Thoracic aorta endothelial cell (primary cell): ENCODE measurements around the gene GNAT2. TPM values are rescaled to one million over a fixed set of nuclear protein-coding genes. Genes with fewer than 3 reads are reported as not detected.

Experiments
- small RNA-seq: library from RNA; depleted of rRNA; stranded (forward); fragments of <200 nt; gene quantifications from one replicate; pipeline ENCODE3, GENCODE V24; 2012
- total RNA-seq: library from RNA; depleted of rRNA; stranded (reverse); fragments of >200 nt; gene quantifications from 2 replicates; pipeline ENCODE4 v1.2.3, GENCODE V29; 2012

GNAT2 gene
- 0.13 and 0.22 TPM in 2 replicates for total RNA-seq

DNA sequence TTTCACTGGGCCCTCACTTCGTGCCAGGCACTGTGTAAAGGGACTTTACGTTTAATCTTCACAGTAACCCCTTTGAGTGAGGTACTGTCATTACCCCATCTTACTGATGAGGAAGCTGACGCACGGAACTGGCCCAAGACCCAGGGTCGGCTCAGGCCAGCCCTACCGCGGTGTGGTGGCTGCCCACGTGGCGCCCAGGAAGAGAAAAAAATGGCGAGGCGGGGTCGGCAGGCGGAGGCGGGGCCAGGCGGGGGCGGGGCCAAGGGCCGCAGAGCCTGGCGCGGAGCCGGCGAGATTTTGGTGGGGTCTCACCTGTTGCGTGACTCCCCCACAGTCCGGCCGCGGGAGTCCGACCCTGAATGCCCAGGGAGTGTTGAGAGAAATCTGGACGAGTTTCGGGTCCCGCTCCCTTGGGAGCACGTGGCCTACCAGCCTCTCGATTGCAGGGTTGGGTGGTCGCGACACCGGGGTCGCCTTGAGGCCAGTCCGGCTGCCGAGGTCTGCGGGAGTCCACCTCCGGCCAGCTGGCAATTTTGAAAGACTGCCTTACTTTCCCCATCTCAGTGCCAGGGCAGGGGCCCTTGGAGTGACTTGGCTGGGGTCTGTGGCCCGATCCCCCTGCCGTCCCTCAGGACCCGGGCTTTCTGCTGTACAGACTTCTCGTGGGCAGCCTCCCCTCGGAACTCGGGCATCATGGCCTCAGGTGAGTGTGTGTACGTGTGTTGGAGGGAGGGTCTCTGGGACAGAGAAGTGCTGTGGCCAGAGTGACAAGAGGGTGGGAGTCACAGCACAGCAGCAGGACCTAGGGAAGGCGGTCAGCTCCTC lies at the start of gene GNAT2, which contains the start of gene AMPD2:
Gene GNAT2 (minus strand): TSS at position 41 of the 825 bp plus-strand sequence. CDS start 6,746 bp downstream, outside the sequence.
Gene AMPD2 (plus strand): TSS at position 262 of the 825 bp plus-strand sequence. CDS start 1,339 bp downstream, outside the sequence.

DNA sequence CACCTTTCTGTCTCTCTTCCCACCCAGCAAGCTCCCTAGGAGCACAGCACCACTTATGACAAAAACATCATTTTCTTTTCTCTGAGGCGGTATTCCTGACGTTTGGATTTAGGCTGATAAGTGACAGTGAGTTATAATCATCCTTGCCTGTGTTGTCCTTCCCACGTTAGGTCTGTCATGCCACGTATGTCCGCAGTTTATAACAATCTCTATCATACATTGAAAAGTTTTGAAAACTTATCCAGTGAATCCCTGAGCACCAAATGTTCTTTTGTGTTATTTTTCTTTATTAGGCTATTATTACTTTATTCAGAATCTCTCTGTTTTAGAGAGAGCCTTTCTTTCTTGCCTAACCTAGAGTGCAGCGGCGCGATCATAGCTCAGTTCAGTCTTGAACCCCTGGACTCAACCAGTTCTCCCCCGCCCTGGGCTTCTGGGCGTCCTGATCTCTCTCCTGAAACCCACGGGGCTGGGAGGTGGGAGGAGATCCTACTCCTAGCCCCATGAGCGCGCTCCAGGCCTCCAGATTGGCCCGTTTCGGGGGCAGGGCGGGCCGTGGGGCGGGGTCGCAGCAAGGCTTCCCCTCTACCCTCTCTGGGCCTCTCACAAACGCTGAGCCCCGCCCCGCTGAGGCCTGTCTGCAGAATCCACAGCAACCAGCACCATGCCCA lies 48.2 kb upstream of the GNAT2 start, which contains the start of gene GSTM2:
Gene GSTM2 (plus strand): TSS at position 606 of the 671 bp plus-strand sequence. CDS start 59 bp downstream, at position 665.

DNA sequence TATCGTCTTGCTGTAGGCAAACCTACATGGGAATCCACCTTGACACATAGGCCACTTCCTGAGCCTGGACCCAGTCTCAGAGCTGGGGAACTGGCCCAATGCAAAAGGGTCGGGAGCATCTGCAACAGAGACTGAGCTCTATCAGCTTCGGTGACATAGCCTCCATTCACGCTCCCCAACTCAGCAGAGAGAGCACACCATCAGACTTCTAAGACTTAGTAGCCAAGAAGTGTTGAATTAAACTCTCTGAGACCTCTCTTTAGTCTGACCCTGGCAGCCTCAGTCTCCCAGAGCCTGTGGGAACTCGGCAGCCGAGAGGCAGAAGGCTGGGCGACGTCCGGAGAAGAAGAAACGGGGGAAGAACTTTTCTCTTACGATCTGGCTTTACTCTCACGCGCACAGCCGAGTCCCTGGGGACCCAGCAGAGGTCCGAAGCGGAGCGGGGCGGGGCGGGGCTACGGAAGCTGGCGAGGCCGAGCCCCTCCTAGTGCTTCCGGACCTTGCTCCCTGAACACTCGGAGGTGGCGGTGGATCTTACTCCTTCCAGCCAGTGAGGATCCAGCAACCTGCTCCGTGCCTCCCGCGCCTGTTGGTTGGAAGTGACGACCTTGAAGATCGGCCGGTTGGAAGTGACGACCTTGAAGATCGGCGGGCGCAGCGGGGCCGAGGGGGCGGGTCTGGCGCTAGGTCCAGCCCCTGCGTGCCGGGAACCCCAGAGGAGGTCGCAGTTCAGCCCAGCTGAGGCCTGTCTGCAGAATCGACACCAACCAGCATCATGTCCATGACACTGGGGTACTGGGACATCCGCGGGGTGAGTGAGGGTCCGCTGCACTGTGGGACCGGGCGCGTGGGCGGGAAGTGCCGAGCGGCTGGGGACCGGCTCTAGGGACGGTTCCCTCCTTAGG lies 36.5 kb upstream of the GNAT2 start, which contains the start of gene GSTM4:
Gene GSTM4 (plus strand): TSS at position 485 of the 905 bp plus-strand sequence. CDS start 291 bp downstream, at position 776.

Small RNA genes lying within 50 kb of the gene (small RNA-seq; reads per million reads assigned to genes)
- gene RNU6V, result 17.6 reads per million, percentile 95 among the genes with 10 or more reads in this experiment

Other genes with a start within 250 kb of the GNAT2 start
- gene SORT1, start 221.7 kb downstream of the GNAT2 start, total RNA-seq, result 12.9 and 21.2 TPM in 2 replicates
- gene PSMA5, start 193.2 kb downstream of the GNAT2 start, total RNA-seq, result 61.8 and 86.4 TPM in 2 replicates
- under 0.01 TPM in 1 of 2 replicates, not detected in the other for gene SYPL2, start 153.1 kb downstream of the GNAT2 start, total RNA-seq
- gene ATXN7L2, start 135.7 kb downstream of the GNAT2 start, total RNA-seq, result 2.8 and 2.9 TPM in 2 replicates
- gene CYB561D1, start 125.5 kb downstream of the GNAT2 start, total RNA-seq, result 4.2 and 5.5 TPM in 2 replicates
- 0.79 and 0.80 TPM in 2 replicates for gene AMIGO1, start 109.9 kb downstream of the GNAT2 start, total RNA-seq
- gene GPR61, start 79.7 kb downstream of the GNAT2 start, total RNA-seq, result under 0.01 TPM in 1 of 2 replicates, not detected in the other
- gene GNAI3, start 71.0 kb downstream of the GNAT2 start, total RNA-seq, result 26.0 and 27.1 TPM in 2 replicates
- gene AMPD2, start 221 bp upstream of the GNAT2 start, total RNA-seq, result 47.2 and 50.5 TPM in 2 replicates
- 4.0 and 4.2 TPM in 2 replicates for gene GSTM4, start 36.5 kb upstream of the GNAT2 start, total RNA-seq
- 4.2 and 4.7 TPM in 2 replicates for gene GSTM2, start 48.4 kb upstream of the GNAT2 start, total RNA-seq
- 8.9 and 12.2 TPM in 2 replicates for gene GSTM1, start 68.2 kb upstream of the GNAT2 start, total RNA-seq
- gene GSTM5, start 92.6 kb upstream of the GNAT2 start, total RNA-seq, result 0.40 TPM in 1 of 2 replicates, not detected in the other
- gene GSTM3, start 121.4 kb upstream of the GNAT2 start, total RNA-seq, result 22.7 and 43.5 TPM in 2 replicates
- not detected in 2 replicates for gene EPS8L3, start 144.3 kb upstream of the GNAT2 start, total RNA-seq